Stimulated activated CD8-positive, alpha-beta memory T cell treated with anti-CD3 and anti-CD28 coated beads, Interleukin-4, amount 100 ng/mL, for 4 hours (primary cell): ENCODE results near the gene KCTD14.
"Not testable (repeated sequence)": the region's sequence is repeated elsewhere in the genome, so short reads cannot be mapped to it uniquely, and the experiment has no call there.

Source experiments
- DNase-seq, 2 donors: peaks; one replicate each; pipeline ENCODE4 v3.0.0-alpha.2; 2020; ENCODE audit warnings: low read depth in 2 of 2, low spot score in 1 of 2

KCTD14 gene, protein sequence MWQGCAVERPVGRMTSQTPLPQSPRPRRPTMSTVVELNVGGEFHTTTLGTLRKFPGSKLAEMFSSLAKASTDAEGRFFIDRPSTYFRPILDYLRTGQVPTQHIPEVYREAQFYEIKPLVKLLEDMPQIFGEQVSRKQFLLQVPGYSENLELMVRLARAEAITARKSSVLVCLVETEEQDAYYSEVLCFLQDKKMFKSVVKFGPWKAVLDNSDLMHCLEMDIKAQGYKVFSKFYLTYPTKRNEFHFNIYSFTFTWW

DNA sequence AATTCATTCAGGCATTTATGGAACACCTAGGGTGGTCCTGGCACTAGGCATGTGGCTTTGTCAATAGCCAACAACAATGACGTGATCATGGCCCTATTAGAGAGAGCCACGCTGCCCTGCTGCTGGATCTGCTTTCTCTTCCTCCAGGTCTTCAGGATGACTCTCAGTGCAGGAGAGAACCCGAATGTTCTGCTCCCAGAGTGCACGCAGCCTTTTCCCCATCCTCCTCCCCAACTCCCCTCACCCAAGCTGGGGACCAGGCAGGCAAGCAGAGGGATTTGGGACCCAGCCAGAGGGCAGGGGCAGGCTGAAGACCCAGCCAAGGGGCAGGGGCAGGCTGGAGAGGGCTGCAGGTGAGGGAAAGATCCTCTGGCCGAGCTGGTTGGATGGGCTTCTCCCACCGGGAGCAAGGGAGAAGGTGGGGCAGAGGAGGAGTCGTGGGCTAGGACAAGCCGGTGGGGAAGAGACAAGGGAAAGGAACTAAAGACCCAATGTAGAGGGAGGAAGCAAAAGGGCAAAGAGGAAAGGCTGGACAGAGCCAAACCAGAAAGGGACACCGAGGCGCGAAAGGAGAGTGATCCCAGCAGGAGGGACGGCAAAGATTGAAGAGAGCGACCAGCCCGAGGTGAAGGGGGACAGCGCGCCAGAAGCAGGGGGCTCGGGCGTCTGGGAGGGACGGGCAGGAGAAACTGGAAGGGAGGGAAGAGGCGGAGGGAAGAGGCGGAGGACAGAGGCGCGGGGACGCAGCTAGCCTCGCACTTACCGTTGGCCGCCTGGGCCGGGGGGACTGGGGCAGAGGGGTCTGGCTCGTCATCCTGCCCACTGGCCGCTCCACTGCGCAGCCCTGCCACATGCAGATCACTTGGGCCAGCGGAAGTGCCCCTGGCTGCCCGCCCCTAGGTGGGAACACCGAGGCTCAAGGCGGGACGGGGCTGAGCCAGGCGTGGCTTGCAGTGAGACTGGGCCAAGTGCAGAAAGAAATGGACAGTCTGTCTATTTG is at the start of gene KCTD14:
Gene KCTD14, minus strand, starts transcription at position 880 of the 1,000 bp plus-strand sequence. Its CDS starts 27 bp downstream, at position 853.
- DNase-seq, result no peak

DNA sequence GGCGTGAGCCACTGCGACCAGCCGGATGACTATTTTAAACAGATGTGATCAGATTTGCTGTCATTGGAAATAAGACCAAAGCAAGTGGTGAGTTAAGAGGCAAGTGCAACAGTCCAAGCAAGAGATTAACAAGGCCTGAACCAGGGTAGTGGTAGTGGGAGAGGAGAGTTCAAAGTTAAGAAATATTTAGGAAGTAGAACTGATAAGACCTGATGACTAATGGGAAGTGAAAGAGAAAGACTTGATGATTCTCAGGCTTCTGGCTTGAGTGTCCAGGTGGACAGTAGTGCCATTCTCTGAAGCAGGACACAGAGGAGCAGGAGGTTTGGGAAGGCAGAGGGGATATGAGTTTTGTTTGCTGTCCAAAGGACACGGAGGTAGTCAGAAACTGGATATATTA is 49.4 kb upstream of the KCTD14 start:
- DNase-seq, result no peak

DNA sequence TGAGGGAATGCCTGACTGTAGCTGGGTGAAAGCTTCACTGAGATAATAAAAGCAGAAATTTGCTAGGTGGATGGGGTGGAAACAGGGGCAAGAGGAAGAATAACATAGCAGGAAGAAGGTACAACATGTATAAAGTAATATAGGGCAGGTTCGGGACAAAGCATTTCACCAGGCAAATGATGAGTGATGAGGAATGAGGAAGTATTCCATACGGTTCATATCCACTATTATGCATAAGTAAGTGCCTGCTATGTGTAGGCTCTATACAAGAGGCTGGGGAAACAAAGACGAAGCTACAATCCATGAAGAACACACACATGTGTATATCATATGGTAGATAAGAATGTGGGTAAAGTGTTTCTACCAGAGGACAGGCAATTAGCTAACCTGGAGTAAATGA is 48.6 kb upstream of the KCTD14 start:
- no peak for DNase-seq

DNA sequence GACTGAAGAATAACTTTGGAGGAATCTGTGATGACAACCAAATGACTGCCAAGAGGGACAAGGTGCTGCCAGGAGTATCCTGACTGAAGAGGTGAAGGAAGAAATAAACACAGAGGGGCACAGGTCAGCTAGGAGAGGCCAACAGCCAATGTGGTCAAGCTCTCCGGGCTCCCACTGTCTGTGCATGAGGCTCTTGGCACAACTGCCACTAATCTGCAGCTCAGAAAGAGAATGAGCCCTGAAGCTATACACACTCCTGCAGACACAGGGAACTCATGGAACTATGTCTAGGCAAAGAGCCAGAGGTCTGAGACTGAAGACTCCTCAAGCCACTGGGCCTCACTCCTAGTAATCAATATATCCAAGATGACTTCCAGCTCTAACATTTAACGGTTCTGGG is 47.5 kb upstream of the KCTD14 start:
- DNase-seq, result no peak

DNA sequence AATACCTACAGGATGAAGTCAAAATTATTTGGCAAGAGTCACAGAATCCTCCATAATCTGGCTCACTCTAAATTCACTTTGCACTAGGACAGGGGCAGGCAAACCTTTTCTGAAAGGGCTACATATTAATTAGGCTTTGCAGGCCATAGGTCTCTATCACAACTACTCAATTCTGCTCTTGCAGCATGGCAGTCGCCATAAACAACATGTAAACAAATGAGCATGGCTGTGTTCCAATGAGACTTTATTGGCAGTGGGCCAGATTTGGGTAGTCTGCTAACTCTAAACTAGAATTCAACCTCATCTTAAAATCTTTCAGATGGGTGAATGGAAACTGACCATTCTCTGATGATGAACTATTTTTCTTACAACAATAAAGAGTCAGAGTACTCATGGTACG is 46.4 kb upstream of the KCTD14 start:
- no peak for DNase-seq

DNA sequence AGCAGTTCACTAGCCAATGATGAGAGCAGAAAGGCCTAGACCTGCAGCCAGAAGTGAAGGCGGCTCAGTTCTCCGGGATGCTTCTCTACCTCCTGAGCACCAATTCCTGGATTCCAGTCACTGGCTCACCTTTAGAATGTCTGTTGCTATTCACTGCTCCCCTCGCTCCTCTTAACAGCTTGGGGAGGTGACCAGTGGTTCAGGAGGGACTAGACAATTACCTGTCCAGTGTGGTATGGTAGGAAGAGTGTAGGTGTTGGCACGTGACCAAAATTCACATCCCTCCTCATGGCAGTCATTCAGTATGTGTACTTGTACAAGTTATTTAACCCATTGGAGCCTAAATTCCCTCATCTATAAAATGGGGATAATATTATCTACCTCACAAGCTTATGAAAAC is 44.6 kb upstream of the KCTD14 start:
- DNase-seq, result no peak

DNA sequence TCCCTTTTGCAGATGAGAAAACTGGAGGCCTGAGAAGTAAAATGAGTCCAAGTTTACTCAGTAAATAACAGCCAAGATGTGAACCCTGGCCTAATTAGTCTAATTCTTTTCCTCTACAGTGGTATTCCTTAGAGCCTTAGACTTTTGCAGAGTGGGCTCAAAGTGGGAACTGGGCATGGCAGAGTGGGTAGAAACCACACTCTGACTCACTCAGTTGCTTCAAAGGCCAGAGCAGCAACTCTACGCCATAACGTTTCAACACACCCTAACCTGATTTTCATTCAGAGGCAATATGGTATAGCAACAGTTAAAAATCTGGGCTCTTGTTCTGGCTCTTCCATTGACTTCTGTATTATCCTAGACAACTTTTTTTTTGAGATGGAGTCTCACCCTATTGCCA is 43.4 kb upstream of the KCTD14 start:
- DNase-seq, result no peak

DNA sequence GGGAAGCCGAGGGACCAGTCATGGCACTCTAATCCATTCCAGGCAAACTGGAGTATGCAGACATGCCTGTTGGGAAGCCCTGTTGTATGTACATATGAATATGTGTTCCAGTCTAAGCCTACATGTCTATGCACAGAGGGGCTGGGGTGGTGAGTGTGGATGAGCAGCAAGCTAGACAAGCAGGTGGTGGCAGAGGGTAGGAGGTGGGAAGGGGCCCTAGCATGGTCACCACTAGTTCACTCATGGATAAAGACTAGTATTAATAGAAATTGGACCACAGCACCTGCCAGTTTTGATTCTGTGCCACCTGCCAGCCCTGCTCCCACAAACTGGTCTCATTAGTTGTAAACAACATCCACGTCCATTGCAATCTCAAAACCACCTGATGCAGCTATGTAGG is 42.1 kb upstream of the KCTD14 start:
- DNase-seq, result no peak

DNA sequence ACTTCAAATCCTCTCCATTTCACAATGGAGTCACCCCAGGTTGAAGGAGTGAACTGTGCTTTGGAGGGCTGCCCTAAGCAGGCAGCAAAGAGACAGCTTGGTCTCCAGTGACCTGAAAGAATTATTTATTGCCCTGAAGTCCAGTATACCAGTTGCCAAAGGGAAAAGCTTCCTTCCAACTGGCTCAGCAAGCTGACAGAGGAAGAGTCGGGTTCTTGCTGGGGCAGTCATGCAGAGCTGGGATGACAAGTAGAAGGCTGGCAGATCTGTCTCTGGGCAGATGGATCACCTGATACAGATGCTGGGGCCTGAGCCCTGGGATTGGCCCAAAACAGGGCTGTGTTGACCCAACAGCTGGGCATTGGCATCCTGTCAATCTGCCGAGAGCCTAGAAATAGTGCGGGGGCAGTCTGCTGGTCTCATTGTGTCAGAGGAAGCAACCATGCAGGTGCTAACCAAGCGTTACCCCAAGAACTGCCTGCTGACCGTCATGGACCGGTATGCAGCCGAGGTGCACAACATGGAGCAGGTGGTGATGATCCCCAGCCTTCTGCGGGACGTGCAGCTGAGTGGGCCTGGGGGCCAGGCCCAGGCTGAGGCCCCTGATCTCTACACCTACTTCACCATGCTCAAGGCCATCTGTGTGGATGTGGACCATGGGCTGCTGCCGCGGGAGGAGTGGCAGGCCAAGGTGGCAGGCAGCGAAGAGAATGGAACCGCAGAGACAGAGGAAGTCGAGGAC is 40.5 kb upstream of the KCTD14 start, which contains the start of gene THRSP:
Gene THRSP, plus strand, starts transcription at position 422 of the 742 bp plus-strand sequence. Its CDS starts 21 bp downstream, at position 443.
- DNase-seq, result no peak

DNA sequence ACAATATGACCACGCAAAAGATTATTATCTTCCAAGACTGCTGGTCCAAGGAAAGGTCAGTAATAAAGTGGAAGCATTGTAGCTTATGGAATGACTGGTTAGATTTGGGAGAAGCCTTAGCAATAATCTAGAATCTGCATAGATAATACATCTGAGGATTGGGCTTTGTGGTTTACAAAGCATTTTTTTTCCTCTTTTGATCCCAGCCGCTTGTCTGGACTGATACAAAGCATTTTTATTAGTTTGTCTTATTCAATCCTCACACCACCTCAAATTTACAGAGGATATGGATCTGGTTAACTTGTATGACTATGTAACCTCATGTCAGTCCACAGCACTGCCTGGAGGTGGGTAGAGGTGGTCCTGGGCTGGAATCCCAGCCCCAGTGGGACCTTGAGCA is 39.6 kb upstream of the KCTD14 start:
- DNase-seq, result no peak

DNA sequence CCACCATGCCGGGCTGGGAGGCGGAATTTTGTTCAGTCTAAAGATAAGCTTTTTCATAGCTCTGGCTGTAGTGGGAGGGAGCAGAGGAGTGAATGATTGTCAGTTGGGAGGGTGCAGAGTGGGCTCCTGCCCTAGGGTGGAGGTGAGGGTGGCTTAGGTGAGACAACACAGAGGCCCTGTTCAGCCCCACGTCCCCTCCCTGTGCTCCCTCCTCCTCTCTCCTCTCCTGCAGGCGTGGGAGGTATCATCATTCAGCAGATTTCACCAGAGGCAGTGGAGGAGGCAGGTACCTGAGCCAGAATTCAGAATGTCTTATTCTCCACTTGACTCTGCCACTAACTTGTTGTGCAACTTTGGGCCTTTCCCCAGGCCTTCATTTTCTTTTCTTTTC is 38.8 kb upstream of the KCTD14 start:
- DNase-seq, result no peak

DNA sequence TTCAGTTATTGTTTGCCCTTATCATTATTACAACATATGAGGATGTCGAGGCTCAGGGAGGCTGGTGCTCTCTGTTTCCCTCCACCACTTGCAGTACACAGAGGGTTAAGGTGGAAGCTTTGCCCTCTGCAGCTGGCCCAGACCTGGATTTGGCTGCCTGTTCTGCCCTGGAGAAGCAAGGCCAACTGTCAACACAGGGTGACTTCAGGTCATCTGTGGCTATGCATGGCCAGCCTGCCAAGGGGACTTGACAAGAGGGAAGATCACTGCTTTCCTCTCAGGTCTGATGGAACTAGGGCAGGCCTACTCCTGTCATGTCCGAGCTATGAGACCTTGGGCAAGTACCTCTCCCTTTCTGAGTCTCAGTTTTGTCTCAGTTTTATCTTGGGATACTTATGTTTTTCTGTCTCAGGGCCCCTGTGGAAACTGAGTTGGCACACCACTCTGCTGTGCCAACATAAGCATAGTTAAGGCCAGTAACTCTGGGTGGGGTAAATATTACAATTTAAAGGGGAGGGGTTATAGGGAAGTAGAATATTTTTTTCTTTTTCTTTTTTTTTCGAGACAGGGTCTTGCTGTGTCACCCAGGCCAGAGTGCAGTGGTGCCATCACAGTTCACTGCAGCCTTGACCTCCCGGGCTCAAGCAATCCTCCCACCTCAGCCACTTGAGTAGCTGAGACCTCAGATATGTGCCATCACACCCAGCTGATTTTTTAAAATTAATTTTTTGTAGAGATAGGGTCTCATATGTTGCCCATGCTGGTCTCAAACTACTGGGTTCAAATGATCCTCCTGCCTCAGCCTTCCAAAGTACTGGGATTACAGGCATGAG is 38.2 kb upstream of the KCTD14 start:
- DNase-seq, result no peak

DNA sequence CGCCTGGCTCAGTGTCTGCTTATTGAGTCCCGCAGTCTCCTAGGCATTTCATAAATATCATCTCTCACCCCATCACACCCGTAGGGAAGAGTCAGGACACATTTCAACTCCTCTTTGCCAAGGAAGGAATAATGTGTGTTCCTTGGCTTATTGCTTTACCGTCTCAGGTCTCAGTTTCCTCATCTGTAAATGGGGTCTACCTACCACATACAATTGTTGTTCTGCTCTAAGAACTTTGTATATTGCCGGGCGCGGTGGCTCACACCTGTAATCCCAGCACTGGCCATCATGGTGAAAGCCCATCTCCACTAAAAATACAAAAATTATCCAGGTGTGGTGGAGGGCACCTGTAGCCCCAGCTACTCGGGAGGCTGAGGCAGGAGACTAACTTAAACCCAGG is 37.5 kb upstream of the KCTD14 start:
- no peak for DNase-seq

DNA sequence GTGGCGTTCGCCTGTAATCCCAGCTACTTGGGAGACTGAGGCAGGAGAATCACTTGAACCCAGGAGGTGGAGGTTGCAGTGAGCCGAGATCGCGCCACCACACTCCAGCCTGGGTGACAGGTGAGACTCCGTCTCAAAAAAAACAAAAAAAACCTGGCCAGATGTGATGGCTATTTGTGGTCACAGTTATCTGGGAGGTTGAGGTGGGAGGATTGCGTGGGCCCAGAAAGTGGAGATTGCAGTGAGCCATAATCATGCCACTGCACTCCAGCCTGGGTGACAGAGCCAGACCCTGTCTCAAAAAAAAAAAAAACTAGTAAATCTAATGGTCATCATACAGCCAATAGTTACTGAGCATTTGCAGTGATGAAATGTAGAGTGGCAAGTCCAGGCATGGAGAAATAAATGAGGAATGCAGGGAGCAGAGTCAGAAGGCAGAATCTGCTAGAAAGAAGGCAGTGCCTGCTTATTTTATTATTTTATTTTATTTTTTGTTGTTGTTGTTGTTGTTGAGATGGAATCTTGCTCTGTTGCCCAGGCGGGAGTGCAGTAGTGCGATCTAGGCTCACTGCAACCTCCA is 36.8 kb upstream of the KCTD14 start:
- DNase-seq, result not testable (repeated sequence)

DNA sequence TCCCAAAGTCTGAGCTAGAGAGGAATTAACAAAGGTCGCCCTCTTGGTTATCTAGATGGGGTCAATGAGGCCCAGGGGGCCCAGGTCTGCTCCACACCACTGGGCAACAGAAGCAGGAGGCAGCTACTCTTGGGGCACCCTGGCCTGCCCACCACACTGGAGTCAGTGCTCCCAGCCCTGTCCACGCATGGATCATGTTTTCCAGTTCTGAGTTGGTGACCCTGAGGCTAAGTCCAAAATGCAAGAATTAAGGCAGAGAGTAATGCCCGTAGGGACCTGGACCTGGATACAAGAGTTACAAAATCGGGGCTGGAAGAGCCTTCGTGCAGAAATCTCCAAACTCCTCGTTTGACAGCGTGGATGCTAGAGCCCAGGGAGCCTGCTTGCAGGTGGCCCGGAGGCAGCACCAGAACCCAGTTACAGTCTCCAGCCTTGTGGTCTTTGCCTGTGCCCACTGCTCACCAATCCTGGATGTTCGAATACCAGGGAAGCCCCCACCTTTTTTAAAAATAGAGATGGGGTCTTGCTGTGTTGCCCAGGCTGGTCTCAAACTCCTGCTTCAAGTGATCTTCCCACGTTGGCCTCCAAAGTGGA is 34.5 kb upstream of the KCTD14 start:
- no peak for DNase-seq

DNA sequence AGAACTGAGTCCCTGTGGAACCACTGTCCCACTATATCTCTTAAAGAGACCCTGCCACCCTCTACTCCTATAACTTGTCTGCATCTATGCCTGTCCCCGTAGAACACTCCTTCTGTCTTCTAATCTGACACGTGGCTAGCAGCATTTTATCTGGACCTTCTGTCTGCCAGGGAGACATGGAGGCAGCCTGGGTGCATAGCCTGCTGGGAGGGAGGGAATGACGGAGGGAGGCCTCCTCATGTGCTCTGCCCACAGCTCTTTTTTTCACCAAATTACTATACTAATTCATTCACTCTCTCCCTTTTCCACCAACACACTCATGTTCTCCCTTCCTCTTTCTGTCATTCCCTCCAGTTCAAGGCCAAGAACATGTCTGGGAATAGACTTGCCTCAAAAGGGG is 33.0 kb upstream of the KCTD14 start:
- DNase-seq, result no peak

DNA sequence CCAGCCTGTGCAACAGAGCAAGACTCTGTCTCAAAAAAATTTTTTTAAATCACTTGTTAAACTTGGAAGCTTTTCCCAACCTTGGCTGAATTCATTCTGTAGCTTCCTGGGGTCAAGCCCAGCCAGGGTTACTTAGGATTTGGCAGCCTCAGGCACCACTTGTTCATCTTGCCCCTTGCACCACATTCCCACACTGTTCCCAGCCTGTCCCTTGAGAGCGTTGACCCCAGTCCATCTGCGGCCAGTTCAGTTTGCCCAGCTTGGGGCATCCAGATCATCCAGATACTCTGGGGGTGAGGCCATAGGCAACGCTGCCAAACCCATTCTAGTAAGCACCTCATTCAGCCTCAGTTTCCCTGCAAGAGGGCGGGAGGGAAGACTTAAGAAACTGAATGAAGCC is 31.9 kb upstream of the KCTD14 start:
- no peak for DNase-seq

DNA sequence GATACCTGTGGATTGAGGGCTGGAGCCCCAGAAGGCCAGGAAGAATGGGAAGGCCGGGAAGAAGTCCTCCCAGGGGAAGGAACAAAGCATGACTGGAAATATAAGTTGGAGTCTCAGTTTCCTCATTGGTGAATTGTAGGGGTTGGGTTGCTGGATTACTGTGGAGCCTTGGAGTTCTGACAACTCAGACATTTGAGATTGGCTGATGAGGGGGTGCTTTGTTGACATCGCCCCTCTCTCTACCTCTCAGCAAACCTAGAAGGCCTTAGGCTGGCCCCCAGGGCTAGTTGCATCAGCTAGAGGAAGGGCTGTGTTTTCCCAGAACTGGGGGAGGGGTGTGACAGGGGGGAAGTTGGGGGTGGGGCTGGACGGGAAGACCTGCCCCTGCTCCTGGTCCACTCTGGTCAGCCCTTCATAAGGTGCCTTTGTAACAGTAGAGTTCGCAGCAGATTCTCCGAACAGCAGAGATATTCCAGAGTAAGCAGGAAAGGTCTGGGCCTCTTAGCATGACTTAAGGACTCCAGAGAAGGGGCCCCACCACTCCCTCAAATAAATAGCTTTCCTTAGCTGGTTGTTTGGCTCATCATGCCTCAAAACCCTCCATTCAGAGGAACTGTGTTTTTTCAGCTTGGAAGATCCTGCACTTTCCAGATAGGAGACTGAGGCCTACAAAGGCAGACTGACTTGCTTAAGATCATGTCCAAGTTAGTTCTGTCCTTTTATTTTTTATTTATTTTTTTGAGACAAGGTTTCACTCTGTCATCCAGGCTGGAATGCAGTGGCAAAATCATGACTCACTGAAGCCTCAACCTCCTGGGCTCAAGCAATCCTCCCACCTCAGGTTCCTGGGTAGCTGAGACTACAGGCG is 28.1 kb upstream of the KCTD14 start:
- DNase-seq, result no peak

DNA sequence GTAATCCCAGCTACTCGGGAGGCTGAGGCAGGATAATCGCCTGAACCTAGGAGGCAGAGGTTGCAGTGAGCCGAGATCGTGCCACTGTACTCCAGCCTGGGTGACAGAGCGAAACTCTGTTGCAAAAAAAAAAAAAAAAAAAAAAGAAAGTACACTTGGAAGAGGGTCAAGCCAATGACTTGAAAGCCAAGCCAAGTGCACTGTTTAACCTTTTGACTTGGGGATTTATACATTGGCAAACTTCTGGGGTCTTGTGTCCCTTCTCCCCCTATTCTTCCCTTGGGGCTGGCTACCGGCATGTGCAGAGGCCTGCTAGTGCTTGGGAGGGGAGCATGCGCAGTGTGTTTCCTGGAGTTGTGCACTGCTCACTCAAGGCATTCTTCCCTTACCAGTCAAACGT is 26.3 kb upstream of the KCTD14 start:
- DNase-seq, result no peak
